ENCODE measurements around the gene AMPH. TPM values are rescaled to one million over a fixed set of nuclear protein-coding genes. Genes with fewer than 3 reads are reported as not detected.

The AMPH gene
- polyA plus RNA-seq, 4 donors: 14.5 to 16.7 (median 15.9) TPM

DNA sequence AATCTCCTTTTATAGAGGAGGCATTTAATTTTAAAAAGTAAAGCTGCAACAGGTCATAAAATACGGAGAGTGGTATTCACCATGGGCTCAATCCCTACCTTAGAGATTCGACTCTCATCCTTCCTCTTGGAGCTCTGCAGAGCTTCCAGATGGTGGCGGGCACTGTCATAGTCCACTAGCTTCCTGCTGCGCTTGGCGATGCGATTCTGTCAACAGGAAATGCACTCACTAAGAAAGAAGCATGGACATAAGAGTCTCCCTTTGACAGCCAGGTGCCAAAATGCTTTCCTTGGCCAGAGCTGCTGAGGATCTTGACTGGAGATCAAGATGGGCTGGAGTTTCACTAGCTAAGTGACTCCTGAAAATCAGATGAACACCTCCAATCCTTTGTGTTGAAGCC, 154.4 kb downstream of the AMPH start:
- DNase-seq (ENCODE audit: low read depth in 4 of 4, low spot score in 3 of 4): no peak

DNA sequence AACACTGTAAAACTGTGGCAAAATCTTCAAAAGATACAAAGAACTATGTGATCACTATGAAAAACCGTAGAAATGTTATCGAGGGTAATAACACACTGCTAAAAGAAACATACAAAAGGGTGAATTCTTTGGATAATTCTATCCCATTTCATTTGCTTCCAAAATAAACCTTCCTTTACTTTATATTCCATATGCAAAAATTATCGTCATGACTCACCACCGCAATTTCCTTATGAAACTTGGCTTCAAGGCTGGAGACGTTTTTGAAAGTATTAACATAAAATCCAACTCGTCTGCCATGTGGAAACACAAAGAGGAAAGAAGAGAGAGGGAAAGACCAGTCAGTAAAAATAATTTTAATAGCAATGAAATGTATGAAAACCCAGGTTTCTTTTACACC, 165.2 kb downstream of the AMPH start:
- DNase-seq (ENCODE audit: low read depth in 4 of 4, low spot score in 3 of 4): no peak

DNA sequence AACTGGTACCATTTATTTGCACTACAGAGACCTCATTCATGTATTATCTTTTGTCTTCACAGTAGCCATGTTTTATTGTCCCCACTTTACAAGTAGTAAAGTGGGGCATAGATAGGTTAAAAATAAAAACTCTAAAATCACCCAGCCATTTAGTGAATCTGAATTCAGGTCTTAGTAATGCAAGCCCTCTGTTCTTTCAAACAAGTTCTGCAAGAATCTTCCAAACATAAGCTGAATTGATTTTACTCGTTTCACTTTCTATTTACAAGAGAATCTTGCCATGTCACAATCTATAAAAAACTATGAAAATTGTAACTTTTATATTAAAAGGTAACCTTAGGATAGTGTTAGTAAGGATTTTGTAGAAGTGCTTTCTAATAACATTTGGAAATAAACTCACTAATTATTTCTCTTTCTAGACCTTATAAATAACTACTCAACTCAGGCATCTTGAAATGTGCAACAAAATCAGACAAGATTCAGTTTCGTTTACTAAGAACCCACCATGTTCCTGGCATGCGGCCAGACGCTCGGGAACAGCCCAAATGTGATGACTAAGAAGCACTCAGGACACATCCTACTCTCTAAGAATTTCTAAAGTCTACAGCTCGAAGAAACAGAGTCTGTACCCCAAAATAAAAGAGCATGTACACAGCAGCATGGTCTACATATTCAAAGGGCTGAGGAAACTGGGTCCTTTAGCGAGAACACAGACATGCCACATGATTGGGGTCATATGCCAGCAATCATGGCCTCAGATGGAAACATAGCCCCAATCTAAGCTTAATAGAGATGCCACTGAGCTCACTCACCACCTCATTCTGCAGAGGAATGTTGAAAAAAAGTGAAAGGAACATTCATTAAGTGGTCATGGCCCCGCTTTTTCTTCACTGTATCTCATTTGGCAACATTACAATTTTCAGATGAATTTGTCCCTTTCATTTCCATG, 167.6 kb downstream of the AMPH start:
- DNase-seq (ENCODE audit: low read depth in 4 of 4, low spot score in 3 of 4): no peak

DNA sequence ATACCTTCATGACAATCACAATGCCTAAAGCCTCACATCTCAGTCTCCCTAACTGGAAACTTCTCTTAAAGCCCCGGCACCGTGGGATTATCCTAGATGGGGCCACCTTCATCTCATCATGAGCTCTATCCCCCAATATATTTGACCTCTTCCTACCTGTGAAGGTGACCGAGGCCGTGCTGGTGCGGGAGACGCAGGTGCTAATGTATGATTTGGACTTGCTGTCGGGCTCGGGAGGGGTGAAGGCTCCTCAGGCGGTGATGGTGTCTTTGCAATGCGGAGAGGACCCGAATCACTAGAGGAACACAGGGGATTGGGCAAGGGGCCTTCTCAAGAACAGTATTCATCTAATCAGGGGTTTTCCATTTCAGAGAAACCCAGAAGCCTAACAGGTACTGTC, 168.4 kb downstream of the AMPH start:
- no peak for DNase-seq (ENCODE audit: low read depth in 4 of 4, low spot score in 3 of 4)

DNA sequence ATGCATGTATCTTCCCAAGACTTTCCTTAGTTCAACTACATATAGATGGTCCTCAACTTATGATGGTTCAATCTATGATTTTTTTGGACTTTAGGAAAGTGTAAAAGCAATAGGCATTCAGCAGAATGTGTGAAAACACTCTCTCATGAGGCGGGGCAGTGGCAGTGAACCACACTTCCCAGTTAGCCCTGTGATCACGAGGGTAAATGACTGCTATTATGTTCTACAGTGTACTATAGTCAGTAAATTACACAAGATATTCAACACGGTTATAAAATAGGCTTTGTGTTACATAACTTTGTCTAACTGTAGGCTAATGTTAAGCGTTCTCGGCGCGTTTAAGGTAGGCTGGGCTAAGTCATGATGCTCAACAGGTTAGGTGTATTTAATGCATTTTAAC, 169.3 kb downstream of the AMPH start:
- DNase-seq (ENCODE audit: low read depth in 4 of 4, low spot score in 3 of 4): no peak

DNA sequence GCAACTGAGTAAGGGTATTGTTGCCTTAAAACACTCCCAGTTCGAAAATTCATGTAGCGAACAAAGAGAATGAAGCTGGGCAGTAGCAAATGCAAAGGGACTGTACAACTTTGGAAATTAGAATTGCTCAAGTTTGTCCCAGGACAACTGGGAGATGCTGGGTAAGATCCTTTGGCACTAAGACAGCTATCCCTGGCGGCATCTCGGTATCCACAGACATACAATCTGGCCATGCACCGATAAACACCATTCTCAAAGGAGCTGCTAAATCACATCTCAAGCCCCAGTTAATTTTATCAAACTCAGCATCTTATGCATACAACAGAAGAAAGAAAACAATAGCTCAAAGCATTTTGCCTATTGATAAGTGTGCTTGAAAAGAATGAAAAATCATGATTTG, 177.3 kb downstream of the AMPH start:
- DNase-seq (ENCODE audit: low read depth in 4 of 4, low spot score in 3 of 4): no peak

DNA sequence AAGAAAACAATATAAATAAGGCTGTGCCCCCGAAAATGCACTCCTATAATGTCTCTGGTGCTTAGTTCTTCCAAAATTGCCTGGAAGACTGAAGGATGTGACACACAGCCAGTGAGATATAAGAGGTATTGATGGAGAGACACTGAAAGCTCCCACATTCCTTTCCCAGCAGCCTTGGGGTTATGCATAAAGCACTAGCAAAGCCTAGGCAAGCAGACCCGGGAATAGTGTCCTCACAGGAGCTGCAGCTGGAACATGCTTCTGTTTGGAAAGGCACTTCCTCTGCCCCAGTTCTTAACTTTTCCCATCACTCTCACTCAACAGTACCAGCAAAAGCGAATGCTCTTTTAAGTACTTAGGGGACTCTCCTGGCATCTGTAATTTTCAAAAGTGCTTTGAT, 178.0 kb downstream of the AMPH start:
- DNase-seq (ENCODE audit: low read depth in 4 of 4, low spot score in 3 of 4): no peak

DNA sequence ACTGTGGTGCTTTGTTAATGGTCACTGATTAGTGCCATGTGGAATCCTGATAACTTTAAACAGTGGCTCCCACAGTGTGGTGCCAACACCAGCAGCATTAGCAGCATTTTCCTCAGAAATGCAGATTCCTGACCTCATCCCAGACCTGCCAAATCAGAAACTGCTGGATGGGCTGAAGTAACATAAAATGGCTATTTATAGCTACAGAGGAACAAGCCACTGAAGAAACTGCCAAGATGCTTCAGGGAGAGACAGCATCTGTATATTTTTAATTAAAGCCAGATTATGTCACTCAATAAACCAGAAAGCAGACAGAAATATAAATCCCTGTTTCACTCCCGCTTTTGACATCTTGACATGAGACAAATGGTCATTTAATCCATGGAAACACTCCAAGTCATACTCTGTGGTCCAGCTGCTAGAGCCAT, 178.5 kb downstream of the AMPH start:
- DNase-seq (ENCODE audit: low read depth in 4 of 4, low spot score in 3 of 4): peak in 1 of 4 donors; percentile 14

DNA sequence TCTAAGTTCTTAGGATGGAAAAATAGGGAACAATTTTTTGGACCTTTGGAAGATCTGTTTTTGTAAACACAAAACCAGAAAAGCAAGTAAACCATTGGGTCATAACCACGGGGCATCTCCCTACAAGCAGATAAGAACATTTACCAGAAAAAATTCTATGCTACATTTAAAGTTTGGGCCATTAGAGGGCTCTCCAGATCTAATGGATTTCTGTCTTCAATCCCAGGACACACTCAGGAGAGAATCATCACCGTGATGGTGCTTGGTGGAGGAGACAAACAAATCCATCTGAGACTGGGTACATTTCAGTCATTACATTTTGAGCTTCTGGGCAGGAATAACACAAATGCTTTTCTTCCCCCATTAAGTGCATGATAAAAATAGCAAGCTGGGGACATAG, 179.3 kb downstream of the AMPH start:
- peak in 1 of 4 donors; percentile 4 for DNase-seq (ENCODE audit: low read depth in 4 of 4, low spot score in 3 of 4)

DNA sequence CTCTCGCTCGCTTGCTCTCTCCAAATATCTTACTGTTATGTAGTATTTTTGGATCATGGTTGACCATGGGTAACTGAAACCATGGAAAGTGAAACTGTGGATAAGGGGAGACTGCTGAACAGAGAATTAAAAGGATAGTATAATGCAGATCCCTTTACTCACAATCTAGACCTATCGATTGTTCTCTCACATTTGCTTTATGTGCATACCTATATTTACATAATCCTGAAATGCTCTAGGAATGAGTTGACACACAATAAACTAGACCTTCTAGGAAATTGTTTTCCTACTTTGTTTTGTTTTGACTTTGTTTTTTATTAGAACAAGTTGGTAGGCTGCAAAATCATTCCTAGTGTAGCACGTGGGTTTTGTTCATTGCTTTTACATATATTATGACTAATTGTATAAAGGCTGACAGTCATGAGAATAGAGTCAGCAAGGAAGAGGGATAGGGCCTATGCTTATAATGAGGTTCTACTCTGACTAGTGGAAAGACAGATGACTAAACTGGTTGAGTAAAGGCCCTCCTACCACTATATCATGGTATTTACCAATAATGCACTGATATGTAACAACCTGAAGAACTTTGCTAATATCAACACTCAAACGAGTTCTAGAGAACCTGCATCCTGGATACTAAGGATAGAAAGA, 182.5 kb downstream of the AMPH start:
- DNase-seq (ENCODE audit: low read depth in 4 of 4, low spot score in 3 of 4): no peak

DNA sequence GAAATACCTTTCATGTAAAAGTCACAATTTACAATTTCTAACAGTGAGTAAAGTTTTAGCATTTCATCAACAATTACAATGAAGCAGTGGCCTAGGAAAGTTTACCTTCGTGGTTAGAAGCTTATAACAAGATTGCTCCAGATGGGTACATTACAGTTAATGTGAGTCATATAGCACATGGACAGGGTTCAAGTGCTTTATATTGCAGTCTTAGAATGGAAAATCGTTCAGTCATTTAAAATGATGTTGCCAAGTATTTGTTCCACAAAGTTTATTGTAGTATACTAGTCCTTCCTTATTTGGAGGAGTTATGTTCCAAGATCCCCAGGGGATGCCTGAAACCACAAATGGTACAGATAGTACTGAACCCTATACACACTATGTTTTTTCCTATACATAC, 183.1 kb downstream of the AMPH start:
- no peak for DNase-seq (ENCODE audit: low read depth in 4 of 4, low spot score in 3 of 4)

DNA sequence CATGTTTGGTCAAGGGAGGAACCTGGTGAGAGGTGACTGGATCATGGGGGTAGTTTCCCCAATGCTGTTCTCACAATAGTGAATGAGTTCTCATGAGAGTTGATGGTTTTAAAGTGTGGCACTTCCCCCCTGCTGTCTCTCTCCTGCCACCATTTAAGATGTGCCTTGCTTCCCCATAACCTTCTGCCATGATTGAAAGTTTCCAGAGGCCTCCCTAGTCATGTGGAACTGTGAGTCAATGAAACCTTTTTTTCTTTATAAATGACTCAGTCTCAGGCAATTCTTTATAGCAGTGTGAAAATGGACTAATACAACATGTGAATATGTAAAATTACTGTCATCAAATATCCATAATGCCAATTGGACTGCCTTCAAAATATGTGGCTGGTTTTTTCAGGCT, 192.2 kb downstream of the AMPH start:
- no peak for DNase-seq (ENCODE audit: low read depth in 4 of 4, low spot score in 3 of 4)

DNA sequence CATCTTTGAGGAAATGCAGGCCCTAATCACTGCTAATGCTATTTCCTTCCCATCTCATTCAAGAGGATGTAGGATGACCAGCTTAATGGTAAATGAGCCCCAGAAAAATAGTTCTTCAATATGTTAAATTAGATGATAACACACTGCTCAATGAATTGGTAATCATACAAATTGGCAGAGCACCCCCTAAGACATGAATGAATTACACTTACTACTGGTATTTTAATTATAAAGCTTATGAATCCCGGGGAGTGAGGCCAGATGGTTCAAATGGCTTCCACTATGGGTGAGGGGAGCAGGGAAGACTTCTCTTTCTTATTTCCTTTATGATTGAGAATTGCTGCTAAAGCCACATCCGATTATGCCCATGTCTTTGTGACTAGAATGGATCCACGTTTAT, 198.5 kb downstream of the AMPH start:
- no peak for DNase-seq (ENCODE audit: low read depth in 4 of 4, low spot score in 3 of 4)

DNA sequence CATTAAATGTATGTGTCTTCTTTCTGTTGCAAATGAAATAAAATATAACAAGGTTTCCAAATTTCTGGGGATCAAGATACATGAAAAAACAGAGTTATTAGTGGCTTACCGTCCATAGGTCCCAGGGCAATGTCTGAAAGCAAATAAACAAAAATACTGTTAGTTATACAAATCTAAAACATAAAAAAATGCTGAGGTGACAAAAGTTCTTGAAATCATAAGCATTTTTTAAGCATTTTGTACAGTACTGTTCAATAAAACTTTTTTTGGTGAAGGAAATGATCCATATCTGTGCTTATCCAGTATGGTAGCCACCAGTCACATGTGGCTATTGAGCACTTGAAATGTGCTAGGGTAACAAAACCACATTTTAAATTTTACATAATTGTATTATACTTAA, 199.1 kb downstream of the AMPH start:
- no peak for DNase-seq (ENCODE audit: low read depth in 4 of 4, low spot score in 3 of 4)

DNA sequence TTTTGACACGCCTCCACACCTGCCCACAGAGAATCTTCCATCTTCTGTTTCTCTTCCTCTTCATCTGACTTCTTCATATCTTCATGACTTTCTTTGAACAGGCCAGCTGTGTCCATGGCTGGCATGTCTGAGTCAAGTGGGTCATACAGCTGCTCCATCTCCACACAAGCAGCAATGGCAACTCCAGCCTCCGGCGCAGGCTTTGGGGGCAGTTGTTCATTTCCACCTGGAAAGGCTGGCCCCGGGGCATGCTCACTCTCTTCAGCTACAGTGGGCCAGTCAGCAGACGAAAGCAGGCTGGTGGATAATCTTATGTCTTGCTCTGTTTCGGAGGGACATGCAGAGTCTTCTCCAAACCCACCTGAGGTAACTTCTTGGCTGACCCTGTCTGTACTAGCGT, 202.1 kb downstream of the AMPH start:
- no peak for DNase-seq (ENCODE audit: low read depth in 4 of 4, low spot score in 3 of 4)

DNA sequence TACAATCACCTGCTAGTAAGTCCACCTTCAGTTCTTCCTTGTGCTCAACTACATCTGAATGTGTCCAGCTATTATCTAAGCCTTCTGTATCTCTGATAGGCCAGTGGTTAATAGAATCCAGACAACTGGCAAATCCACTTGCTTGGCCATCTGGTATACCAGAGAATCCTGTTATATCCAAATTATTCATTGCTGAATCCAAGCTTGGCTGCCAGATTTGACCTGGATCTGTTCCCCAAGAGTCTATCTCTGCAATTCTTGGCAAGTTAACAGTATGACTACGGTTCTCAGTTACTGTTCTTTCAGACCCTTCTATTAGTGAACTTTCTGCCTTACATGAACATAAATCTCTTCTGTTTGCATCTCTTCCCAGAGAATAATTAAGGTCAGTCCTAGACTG, 203.1 kb downstream of the AMPH start:
- no peak for DNase-seq (ENCODE audit: low read depth in 4 of 4, low spot score in 3 of 4)

DNA sequence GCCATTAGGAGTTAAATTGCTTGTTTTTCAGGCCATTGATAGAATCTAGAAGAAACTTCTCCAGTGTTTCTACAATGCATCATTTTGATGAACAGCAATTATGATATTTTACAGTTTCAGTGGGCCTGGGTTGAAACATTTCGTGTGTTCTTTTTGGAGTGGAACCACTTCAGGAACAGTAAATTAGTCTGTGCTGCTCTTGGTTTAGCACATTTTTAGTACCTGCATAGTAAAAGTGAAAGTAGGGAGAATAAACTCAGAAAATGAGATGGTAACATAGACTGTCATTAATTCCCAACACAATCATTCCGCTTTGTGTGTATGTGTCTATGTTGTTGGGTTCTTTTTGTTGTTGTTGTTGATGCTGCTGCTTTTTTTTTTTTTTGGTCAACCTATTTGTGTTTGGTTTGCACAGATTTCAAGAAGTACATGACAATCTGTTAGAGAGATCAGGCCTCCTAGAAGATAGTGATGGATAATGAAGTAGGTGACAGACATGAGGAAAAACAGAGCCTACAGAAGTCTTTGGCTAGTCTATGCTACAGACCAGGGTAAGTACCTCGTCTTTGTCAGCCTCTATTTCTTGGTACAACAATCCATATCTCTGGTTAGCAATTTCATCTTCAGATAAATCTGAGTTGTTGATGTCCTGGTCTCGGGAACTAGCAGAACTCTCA, 203.8 kb downstream of the AMPH start:
- no peak for DNase-seq (ENCODE audit: low read depth in 4 of 4, low spot score in 3 of 4)

DNA sequence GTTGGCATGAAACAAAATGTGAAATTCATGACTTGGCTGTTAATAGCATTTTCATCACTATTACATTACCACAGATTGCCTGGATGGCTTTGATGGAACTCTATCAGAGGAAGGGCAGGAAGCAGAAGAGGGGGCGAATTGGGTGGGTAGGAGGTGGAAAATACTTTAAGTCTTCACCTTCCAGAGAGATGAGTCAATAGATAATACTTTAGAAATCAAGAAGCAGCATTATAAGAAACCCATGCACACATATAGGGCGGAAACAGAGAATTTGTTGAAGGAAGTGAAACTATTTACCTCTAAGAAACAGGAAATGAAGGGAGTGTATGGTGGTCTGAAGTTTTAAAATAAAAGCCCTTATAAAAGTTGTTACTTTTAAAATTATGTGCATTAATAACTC, 205.7 kb downstream of the AMPH start:
- no peak for DNase-seq (ENCODE audit: low read depth in 4 of 4, low spot score in 3 of 4)

DNA sequence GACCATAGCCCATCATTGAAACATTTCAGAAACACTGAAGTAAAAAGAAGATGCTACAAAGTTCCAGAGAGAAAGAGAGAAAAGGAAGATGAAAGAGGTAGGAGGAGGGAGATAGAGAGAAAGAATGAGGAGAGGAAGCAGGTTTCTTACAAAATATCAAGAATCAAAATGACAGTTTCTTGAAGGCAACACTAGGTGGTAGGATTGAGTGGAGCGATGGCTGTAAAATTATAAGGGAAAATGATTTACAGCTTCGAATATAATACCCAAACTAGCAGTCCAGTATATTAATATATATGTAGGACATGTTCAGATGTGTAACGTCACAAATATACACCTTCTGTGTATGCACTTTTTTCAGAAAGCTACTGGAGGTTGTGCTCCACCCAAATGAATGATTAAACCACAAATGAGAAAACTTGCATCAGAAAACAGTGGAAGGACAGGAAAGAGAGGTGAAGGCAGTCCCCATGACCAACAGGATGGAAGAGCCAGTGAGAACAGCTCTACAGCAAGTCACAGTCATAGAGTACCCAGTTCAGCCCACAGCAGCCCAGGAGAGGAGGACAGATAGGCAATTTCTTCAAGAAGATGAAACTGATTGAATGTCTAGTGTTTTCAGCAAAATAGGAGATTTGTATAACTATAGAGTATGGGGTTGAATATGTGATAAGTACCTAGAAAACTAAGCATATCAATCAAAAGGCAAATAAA, 206.3 kb downstream of the AMPH start:
- no peak for DNase-seq (ENCODE audit: low read depth in 4 of 4, low spot score in 3 of 4)

DNA sequence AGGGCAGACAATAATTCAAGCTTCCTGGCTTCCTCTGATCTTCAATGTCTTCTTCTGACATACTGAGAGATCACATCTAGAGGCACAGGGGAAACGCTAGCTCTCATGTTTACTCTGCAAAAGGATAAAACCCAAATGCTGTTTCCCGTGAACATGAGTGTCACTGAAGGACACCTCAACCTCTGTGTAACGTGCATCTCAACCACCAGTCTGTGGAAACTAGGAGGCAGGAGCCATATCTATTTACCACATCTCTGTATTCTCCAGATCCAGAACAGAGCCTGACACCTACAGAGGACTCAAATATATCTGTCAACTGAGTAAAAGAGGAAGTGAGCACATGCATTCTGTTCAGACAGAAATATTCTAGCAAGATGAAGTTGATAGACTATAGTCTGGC, 217.4 kb downstream of the AMPH start:
- no peak for DNase-seq (ENCODE audit: low read depth in 4 of 4, low spot score in 3 of 4)

DNA sequence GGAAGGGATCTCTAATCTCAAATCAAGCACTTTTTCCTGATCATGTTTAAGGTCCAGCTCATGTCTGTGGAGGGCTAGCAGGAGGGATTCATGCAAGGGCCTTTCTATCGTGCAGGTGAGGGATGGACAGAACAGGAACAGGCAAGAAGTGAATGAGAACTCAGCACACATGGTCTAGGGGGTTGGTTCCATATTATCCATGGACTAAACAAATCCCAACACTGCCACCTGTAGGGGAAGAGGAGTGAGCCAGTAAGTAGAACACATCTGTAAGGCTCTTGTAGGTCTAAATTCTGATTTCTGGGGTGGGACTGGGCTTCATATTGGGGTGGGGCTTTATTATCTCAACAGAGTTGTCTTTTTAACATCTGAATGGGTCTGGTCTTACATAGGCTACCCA, 219.8 kb downstream of the AMPH start:
- DNase-seq (ENCODE audit: low read depth in 4 of 4, low spot score in 3 of 4): no peak

Data from right renal pelvis (tissue), 4 donors.